Osteoblast (primary cell): ENCODE data around the gene SLX9. TPM values are rescaled to one million over a fixed set of nuclear protein-coding genes. Genes with fewer than 3 reads are reported as not detected.

Experiments
- DNase-seq: peaks from one replicate; pipeline ENCODE4 v3.0.0; 2011; ENCODE audit warnings: low spot score, mixed read lengths; ENCODE audit not compliant: insufficient read length; ENCODE audit errors: missing footprints
- H2AFZ ChIP-seq: 2 replicates; pipeline ENCODE4 v1.6.0; 2011; ENCODE audit warnings: mild to moderate bottlenecking, low read length
- H3K27ac ChIP-seq: 2 replicates; pipeline ENCODE4 v1.5.1; 2011; ENCODE audit warnings: mild to moderate bottlenecking, low read depth, low read length, moderate library complexity
- H3K27me3 ChIP-seq: 2 replicates; pipeline ENCODE4 v1.6.0; 2012; ENCODE audit warnings: mild to moderate bottlenecking, control low read depth, inconsistent platforms, low read length, moderate library complexity; ENCODE audit not compliant: insufficient read depth
- H3K36me3 ChIP-seq: 2 replicates; pipeline ENCODE4 v1.5.1; 2011; ENCODE audit warnings: mild to moderate bottlenecking, low read length, control low read depth, moderate library complexity; ENCODE audit not compliant: insufficient read depth
- H3K4me1 ChIP-seq: 2 replicates; pipeline ENCODE4 v1.5.1; 2011; ENCODE audit warnings: mild to moderate bottlenecking, low read length, control low read depth, moderate library complexity; ENCODE audit not compliant: insufficient read depth
- H3K4me2 ChIP-seq: 2 replicates; pipeline ENCODE4 v1.6.0; 2011; ENCODE audit warnings: mild to moderate bottlenecking, low read length; ENCODE audit not compliant: insufficient read depth
- H3K4me3 ChIP-seq: fragments of 200-600 bp; sonication (generic); 3 replicates; pipeline ENCODE4 v1.5.1; 2012; ENCODE audit warnings: mild to moderate bottlenecking, low read length, inconsistent platforms; ENCODE audit not compliant: insufficient read depth
- H3K79me2 ChIP-seq: 2 replicates; pipeline ENCODE4 v1.6.0; 2012; ENCODE audit warnings: mild to moderate bottlenecking, low read length, control low read depth, inconsistent platforms; ENCODE audit not compliant: insufficient read depth
- H3K9me3 ChIP-seq: 2 replicates; pipeline ENCODE4 v1.5.1; 2011; ENCODE audit warnings: low read depth, low read length, control low read depth
- H4K20me1 ChIP-seq: 2 replicates; pipeline ENCODE4 v1.6.0; 2012; ENCODE audit warnings: mild to moderate bottlenecking, low read length, control low read depth; ENCODE audit not compliant: insufficient read depth
- total RNA-seq: library from RNA; depleted of rRNA; stranded (reverse); fragments of >200 nt; gene quantifications from 2 replicates; pipeline ENCODE4 v1.2.3, GENCODE V29; 2012
- TF ChIP-seq, protein P1 (sequence below): IDR thresholded peaks from 2 replicates; pipeline ENCODE4 v1.5.1; 2011; ENCODE audit warnings: mild to moderate bottlenecking, low read depth, low read length, moderate library complexity; ENCODE audit errors: extremely low read depth

The SLX9 gene
- total RNA-seq, 1 donor, result 9.4 TPM

- Histone ChIP-seq H3K4me1 (no peaks in the 10 kb centered on the region), H2AFZ (no peak overlapping the region), H3K79me2 (peaks cover 77% of the 10 kb centered on the region), H3K9me3 (no peaks in the 10 kb centered on the region), H4K20me1 (peaks cover 56% of the 10 kb centered on the region), H3K36me3 (peaks cover 6% of the 10 kb centered on the region), H3K27me3 (no peaks in the 10 kb centered on the region), H3K4me3 (no peak overlapping the region), H3K27ac (no peak overlapping the region), H3K4me2 (no peak overlapping the region)
- DNase-seq, result no peak
- TF ChIP-seq, protein P1, sequence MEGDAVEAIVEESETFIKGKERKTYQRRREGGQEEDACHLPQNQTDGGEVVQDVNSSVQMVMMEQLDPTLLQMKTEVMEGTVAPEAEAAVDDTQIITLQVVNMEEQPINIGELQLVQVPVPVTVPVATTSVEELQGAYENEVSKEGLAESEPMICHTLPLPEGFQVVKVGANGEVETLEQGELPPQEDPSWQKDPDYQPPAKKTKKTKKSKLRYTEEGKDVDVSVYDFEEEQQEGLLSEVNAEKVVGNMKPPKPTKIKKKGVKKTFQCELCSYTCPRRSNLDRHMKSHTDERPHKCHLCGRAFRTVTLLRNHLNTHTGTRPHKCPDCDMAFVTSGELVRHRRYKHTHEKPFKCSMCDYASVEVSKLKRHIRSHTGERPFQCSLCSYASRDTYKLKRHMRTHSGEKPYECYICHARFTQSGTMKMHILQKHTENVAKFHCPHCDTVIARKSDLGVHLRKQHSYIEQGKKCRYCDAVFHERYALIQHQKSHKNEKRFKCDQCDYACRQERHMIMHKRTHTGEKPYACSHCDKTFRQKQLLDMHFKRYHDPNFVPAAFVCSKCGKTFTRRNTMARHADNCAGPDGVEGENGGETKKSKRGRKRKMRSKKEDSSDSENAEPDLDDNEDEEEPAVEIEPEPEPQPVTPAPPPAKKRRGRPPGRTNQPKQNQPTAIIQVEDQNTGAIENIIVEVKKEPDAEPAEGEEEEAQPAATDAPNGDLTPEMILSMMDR, result no peak
Observed at GRCh38 chr21:44951186-44951915, 11.5 kb downstream of the SLX9 start.

- Histone ChIP-seq H3K36me3 (peaks cover 11% of the 10 kb centered on the region), H4K20me1 (peaks cover 62% of the 10 kb centered on the region), H3K4me1 (no peaks in the 10 kb centered on the region), H3K27me3 (no peaks in the 10 kb centered on the region), H3K4me3 (no peak overlapping the region), H3K79me2 (peaks cover 76% of the 10 kb centered on the region), H3K27ac (no peak overlapping the region), H3K4me2 (no peak overlapping the region), H2AFZ (no peak overlapping the region), H3K9me3 (no peaks in the 10 kb centered on the region)
- DNase-seq, result no peak
- TF ChIP-seq, protein P1, result no peak
Observed at GRCh38 chr21:44952116-44952928, 12.5 kb downstream of the SLX9 start.

DNA sequence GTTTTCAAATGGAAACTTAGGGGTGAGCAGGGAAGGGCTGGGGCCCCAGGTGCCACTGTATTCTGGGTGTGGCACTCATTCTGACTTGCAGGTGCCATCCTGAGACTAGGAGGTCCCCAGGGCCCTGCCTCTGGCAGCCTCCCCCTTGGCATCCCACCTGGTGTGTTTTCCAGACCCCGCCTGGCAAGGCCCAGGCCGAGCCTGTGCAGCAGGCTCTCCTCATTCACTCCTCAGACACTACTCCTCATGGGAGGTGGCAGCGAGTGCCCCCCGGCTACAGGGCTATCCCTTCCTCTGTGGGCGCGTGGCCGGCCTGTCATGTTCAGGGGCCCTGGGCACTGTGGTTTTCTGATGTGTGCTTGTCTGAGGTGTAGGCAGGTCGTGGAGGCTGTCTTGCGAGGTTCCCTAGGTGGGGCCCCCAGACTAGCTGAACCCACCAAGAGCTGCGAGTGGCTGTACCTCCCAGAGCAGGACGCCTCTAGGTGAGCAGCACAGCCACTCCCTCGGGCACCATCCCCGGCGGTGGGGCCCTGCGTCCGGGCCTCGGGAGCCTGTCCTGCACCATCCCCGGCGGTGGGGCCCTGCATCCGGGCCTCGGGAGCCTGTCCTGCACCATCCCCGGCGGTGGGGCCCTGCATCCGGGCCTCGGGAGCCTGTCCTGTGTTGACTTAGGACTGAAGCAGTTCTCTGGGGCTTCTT, 13.2 kb downstream of the SLX9 start:
- peaks cover 76% of the 10 kb centered on the region for H3K79me2 ChIP-seq
- H3K4me1 ChIP-seq, result peaks cover under 1% of the 10 kb centered on the region
- no peak overlapping the region for H3K4me3 ChIP-seq
- TF ChIP-seq, protein P1, result no peak
- DNase-seq, result no peak
- H2AFZ ChIP-seq, result no peak overlapping the region
- H3K36me3 ChIP-seq, result peaks cover 11% of the 10 kb centered on the region
- H4K20me1 ChIP-seq, result peaks cover 65% of the 10 kb centered on the region
- H3K4me2 ChIP-seq, result no peak overlapping the region
- H3K9me3 ChIP-seq, result no peaks in the 10 kb centered on the region
- no peaks in the 10 kb centered on the region for H3K27me3 ChIP-seq
- no peak overlapping the region for H3K27ac ChIP-seq

- H3K4me1 ChIP-seq, result peaks cover 6% of the 10 kb centered on the region
- no peak overlapping the region for H3K4me2 ChIP-seq
- H3K27me3 ChIP-seq, result no peaks in the 10 kb centered on the region
- no peaks in the 10 kb centered on the region for H3K9me3 ChIP-seq
- H3K27ac ChIP-seq, result no peak overlapping the region
- H3K36me3 ChIP-seq, result peaks cover 13% of the 10 kb centered on the region
- TF ChIP-seq, protein P1, result no peak
- H3K4me3 ChIP-seq, result no peak overlapping the region
- no peak overlapping the region for H2AFZ ChIP-seq
- DNase-seq, result no peak
- peaks cover 79% of the 10 kb centered on the region for H3K79me2 ChIP-seq
- H4K20me1 ChIP-seq, result peaks cover 70% of the 10 kb centered on the region
Observed at GRCh38 chr21:44953628-44954021, 13.8 kb downstream of the SLX9 start.
